Fibroblast of the aortic adventitia (primary cell): ENCODE measurements around the gene PLD1. TPM values are rescaled to one million over a fixed set of nuclear protein-coding genes. Genes with fewer than 3 reads are reported as not detected.

Experiments
- DNase-seq: peaks from one replicate; pipeline ENCODE4 v3.0.0-alpha.2; 2010; ENCODE audit warnings: low read depth
- H3K4me3 ChIP-seq: 2 replicates; pipeline ENCODE4 v1.5.1; 2011; ENCODE audit warnings: low read depth, mild to moderate bottlenecking, control low read depth, low read length, moderate library complexity
- total RNA-seq: library from RNA; depleted of rRNA; stranded (reverse); fragments of >200 nt; gene quantifications from 2 replicates; pipeline ENCODE4 v1.2.3, GENCODE V29; 2012; ENCODE audit warnings: low replicate concordance
- TF ChIP-seq, protein P1 (sequence below): IDR thresholded peaks from 2 replicates; pipeline ENCODE4 v1.5.1; 2011; ENCODE audit warnings: mild to moderate bottlenecking, low read length, control low read depth, inconsistent platforms; ENCODE audit not compliant: insufficient read depth

Gene PLD1
- total RNA-seq, 1 donor, result 23.1 TPM

- no peak overlapping the region for H3K4me3 ChIP-seq
- TF ChIP-seq, protein P1, sequence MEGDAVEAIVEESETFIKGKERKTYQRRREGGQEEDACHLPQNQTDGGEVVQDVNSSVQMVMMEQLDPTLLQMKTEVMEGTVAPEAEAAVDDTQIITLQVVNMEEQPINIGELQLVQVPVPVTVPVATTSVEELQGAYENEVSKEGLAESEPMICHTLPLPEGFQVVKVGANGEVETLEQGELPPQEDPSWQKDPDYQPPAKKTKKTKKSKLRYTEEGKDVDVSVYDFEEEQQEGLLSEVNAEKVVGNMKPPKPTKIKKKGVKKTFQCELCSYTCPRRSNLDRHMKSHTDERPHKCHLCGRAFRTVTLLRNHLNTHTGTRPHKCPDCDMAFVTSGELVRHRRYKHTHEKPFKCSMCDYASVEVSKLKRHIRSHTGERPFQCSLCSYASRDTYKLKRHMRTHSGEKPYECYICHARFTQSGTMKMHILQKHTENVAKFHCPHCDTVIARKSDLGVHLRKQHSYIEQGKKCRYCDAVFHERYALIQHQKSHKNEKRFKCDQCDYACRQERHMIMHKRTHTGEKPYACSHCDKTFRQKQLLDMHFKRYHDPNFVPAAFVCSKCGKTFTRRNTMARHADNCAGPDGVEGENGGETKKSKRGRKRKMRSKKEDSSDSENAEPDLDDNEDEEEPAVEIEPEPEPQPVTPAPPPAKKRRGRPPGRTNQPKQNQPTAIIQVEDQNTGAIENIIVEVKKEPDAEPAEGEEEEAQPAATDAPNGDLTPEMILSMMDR, result no peak
- no peak for DNase-seq
Observed at GRCh38 chr3:171672124-171672523, 138.2 kb downstream of the PLD1 start.

DNA sequence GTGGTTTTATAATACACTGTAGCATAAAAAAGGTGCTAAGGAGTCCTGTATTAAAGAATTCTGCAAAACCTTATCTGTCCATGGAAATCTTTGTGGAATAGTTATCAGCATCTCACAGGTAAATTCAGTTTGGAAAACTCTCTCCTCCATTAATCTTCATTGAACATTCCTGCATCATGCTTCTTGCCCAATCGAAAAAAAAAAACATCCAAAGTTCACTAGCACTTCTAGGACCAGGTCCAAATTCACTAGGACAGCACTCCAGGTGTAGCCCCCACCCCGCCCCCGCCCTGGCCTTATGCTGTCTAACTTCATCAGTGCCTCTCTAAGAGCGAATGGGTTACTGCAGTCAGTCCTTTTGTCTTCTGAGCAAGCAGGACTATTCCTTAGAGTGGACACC lies 138.6 kb downstream of the PLD1 start:
- DNase-seq, result no peak
- no peak overlapping the region for H3K4me3 ChIP-seq
- TF ChIP-seq, protein P1, result no peak

GRCh38 chr3:171666516-171666915 lies 143.8 kb downstream of the PLD1 start:
- TF ChIP-seq, protein P1, result no peak
- no peak overlapping the region for H3K4me3 ChIP-seq
- DNase-seq, result no peak

- no peak for DNase-seq
Observed at GRCh38 chr3:171663805-171664204, 146.5 kb downstream of the PLD1 start.

GRCh38 chr3:171661484-171661883 lies 148.8 kb downstream of the PLD1 start:
- no peak overlapping the region for H3K4me3 ChIP-seq
- TF ChIP-seq, protein P1, result no peak
- no peak for DNase-seq

More at GRCh38 chr3:171663805-171664204, 146.5 kb downstream of the PLD1 start:
- TF ChIP-seq, protein P1, result no peak
- H3K4me3 ChIP-seq, result no peak overlapping the region

GRCh38 chr3:171660188-171660587 lies 150.1 kb downstream of the PLD1 start:
- TF ChIP-seq, protein P1, result no peak
- DNase-seq, result no peak
- no peak overlapping the region for H3K4me3 ChIP-seq

GRCh38 chr3:171658841-171659240 lies 151.4 kb downstream of the PLD1 start:
- no peak for DNase-seq
- no peak overlapping the region for H3K4me3 ChIP-seq
- TF ChIP-seq, protein P1, result no peak
